GM12878 (cell line): Measurements from ENCODE around the gene ZBTB9. TPM values are rescaled to one million over a fixed set of nuclear protein-coding genes. Genes with fewer than 3 reads are reported as not detected.

Experiments used
- ATAC-seq: fragments of 200-7000 bp; cut with Tn5 transposase; 3 replicates; pipeline ENCODE4 v1.9.1; 2020; ENCODE audit warnings: mild to moderate bottlenecking, moderate library complexity
- BruUV-seq: library from RNA; stranded (reverse); fragments of 400-500 nt; replicated peaks from 2 replicates; lab custom pipeline; 2021; lab: Mats Ljungman, UMichigan
- CTCF ChIA-PET: fragments of 300-600 bp; sonication (Branson Sonifier 250); formaldehyde crosslinking; extraction: SDS; loops from one replicate; lab custom pipeline; 2021; ENCODE audit warnings: inconsistent platforms; lab: Yijun Ruan, JAX
- POLR2A ChIA-PET: fragments of 350-600 bp; formaldehyde crosslinking; extraction: SDS; loops from one replicate; lab custom pipeline; 2021; ENCODE audit warnings: inconsistent platforms; lab: Charles Lee
- RAD21 ChIA-PET: fragments of 300-600 bp; sonication (Branson Sonifier 250); formaldehyde crosslinking; loops from one replicate; lab custom pipeline; 2023; ENCODE audit warnings: antibody characterized with exemption; ENCODE audit not compliant: unreplicated experiment; lab: Charles Lee
- SMC1A ChIA-PET: fragments of 300-600 bp; sonication (Branson Sonifier 250); formaldehyde crosslinking; loops from one replicate; lab custom pipeline; 2023; ENCODE audit not compliant: unreplicated experiment, uncharacterized antibody; lab: Charles Lee
- DNase-seq: peaks from one replicate; pipeline ENCODE4 v3.0.0-alpha.2; 2011; ENCODE audit warnings: low read depth, low spot score
- FAIRE-seq: peaks from 3 replicates; lab custom pipeline; 2011; peaks lifted over from hg19 to GRCh38; lab: Jason Lieb, UNC
- H2AFZ ChIP-seq: 2 replicates; pipeline ENCODE4 v1.6.0; 2011; ENCODE audit warnings: low read depth, low read length, control low read depth; ENCODE audit not compliant: control insufficient read depth
- H3K27ac ChIP-seq: 2 replicates; pipeline ENCODE4 v1.5.1; 2011; ENCODE audit warnings: control low read depth; ENCODE audit not compliant: control insufficient read depth, insufficient read depth
- H3K27me3 ChIP-seq, 2 experiments: replicated peaks in 1 of 2; 2 replicates each; pipeline versions ENCODE4 v1.6.0 to v1.6.1; 2011; ENCODE audit warnings: low read length in 1 of 2; ENCODE audit not compliant: control insufficient read depth in 2 of 2, insufficient read depth in 2 of 2
- H3K36me3 ChIP-seq, 2 experiments: 2 replicates each; pipeline ENCODE4 v1.5.1; 2011; ENCODE audit warnings: low read length in 1 of 2; ENCODE audit not compliant: control insufficient read depth in 2 of 2, insufficient read depth in 2 of 2
- H3K4me1 ChIP-seq: 2 replicates; pipeline ENCODE4 v1.6.1; 2011; ENCODE audit warnings: mild to moderate bottlenecking, low read length, moderate library complexity, mixed read lengths; ENCODE audit not compliant: control insufficient read depth, insufficient read depth
- H3K4me2 ChIP-seq: 2 replicates; pipeline ENCODE4 v1.6.0; 2011; ENCODE audit warnings: control low read depth; ENCODE audit not compliant: control insufficient read depth, insufficient read depth
- H3K4me3 ChIP-seq: fragments of 200-600 bp; sonication (generic); 2 replicates; pipeline ENCODE4 v1.5.1; 2016
- H3K79me2 ChIP-seq: 2 replicates; pipeline ENCODE4 v1.6.0; 2011; ENCODE audit warnings: low read length; ENCODE audit not compliant: control insufficient read depth, insufficient read depth
- H3K9ac ChIP-seq: 2 replicates; pipeline ENCODE4 v1.8.0; 2011; ENCODE audit warnings: low read length, control low read depth, mixed read lengths; ENCODE audit not compliant: control insufficient read depth, insufficient read depth
- H3K9me3 ChIP-seq: replicated peaks from 3 replicates; pipeline ENCODE4 v1.5.1; 2011; ENCODE audit warnings: mild to moderate bottlenecking, low read length; ENCODE audit not compliant: control insufficient read depth, insufficient read depth
- H4K20me1 ChIP-seq: 2 replicates; pipeline ENCODE4 v1.6.0; 2011; ENCODE audit not compliant: control insufficient read depth, insufficient read depth
- BCL11A ChIP-seq: IDR thresholded peaks from 2 replicates; pipeline ENCODE4 v1.6.1; 2011; ENCODE audit warnings: low read depth, low read length
- BMI1 ChIP-seq: fragments of 450-650 bp; IDR thresholded peaks from 2 replicates; pipeline ENCODE4 v1.6.1; 2016; ENCODE audit warnings: mild to moderate bottlenecking, moderate library complexity, borderline replicate concordance
- FOXM1 ChIP-seq: IDR thresholded peaks from 2 replicates; pipeline ENCODE4 v1.6.1; 2012; ENCODE audit warnings: low read depth, mild to moderate bottlenecking, inconsistent platforms, low read length, moderate library complexity
- GABPA ChIP-seq: IDR thresholded peaks from 2 replicates; pipeline ENCODE4 v1.6.1; 2014; ENCODE audit warnings: antibody characterized with exemption, low read depth, mild to moderate bottlenecking, inconsistent platforms
- MEF2A ChIP-seq: IDR thresholded peaks from 2 replicates; pipeline ENCODE4 v1.6.1; 2011; ENCODE audit warnings: low read depth, mild to moderate bottlenecking, low read length, moderate library complexity; ENCODE audit not compliant: insufficient read depth
- SPI1 ChIP-seq: IDR thresholded peaks from 2 replicates; pipeline ENCODE4 v1.6.1; 2011; ENCODE audit warnings: low read depth, mild to moderate bottlenecking, low read length, moderate library complexity, borderline replicate concordance; ENCODE audit not compliant: insufficient read depth
- TBL1XR1 ChIP-seq: IDR thresholded peaks from 2 replicates; pipeline ENCODE4 v1.6.1; 2012; ENCODE audit warnings: low read depth, low read length, improper control_type of control experiment
- ZBED1 ChIP-seq: IDR thresholded peaks from 2 replicates; pipeline ENCODE4 v1.6.1; 2016; ENCODE audit warnings: borderline replicate concordance
- WGBS: methylation state at CpG from one replicate; pipeline ENCODE4 v1.1.6; 2016; ENCODE audit warnings: low lambda C conversion rate; ENCODE audit not compliant: insufficient replicate concordance, insufficient coverage; ENCODE audit errors: missing lambda C conversion rate; 5-methylcytosine and 5-hydroxymethylcytosine counted together
- in situ Hi-C: fragments of 300-500 bp; cut with MboI; formaldehyde crosslinking; loops from 9 replicates; pipeline ENCODE4 v1.14.3; 2018; ENCODE audit warnings: mixed read lengths
- intact Hi-C: fragments of 100-400 bp; cut with micrococcal nuclease; formaldehyde crosslinking; loops from one replicate; pipeline ENCODE4 v1.14.2; 2022; ENCODE audit not compliant: unreplicated experiment
- polyA plus RNA-seq, 11 experiments: library from polyadenylated mRNA; depleted of rRNA in 4 of 11; unstranded in 6 of 11; stranded (reverse) in 5 of 11; fragments of >200 nt; fragmentation: Nextera tagmentation in 4 of 11; fragmentation: Illumina TruSeq in 1 of 11; extraction: Ambion mirVana in 4 of 11; extraction: Trizol in 1 of 11; gene quantifications; 1 replicate in 1 of 11; 2 replicates in 10 of 11; pipeline versions ENCODE4 v1.2.1 to v1.2.3, GENCODE V29; 2011 to 2016; ENCODE audit warnings: inconsistent platforms in 2 of 11, missing spikeins in 2 of 11, low read depth in 1 of 11
- total RNA-seq, 4 experiments: library from RNA; depleted of rRNA in 3 of 4; stranded (reverse); fragments of >200 nt in 3 of 4; fragmentation: Illumina TruSeq in 1 of 4; extraction: Trizol in 1 of 4; gene quantifications; 2 replicates each; pipeline versions ENCODE4 v1.2.1 to v1.2.3, GENCODE V29; 2013 to 2021
- TF ChIP-seq, protein P1 (sequence below): fragments of 450-650 bp; IDR thresholded peaks from 2 replicates; pipeline ENCODE4 v1.6.1; 2017; ENCODE audit warnings: antibody characterized with exemption, mild to moderate bottlenecking, moderate library complexity
- TF ChIP-seq, protein P2 (sequence below): fragments of 450-650 bp; formaldehyde crosslinking; IDR thresholded peaks from 2 replicates; pipeline ENCODE4 v1.4.0; 2020; ENCODE audit warnings: mild to moderate bottlenecking, moderate library complexity
- TF ChIP-seq, protein P3 (sequence below): IDR thresholded peaks from 2 replicates; pipeline ENCODE4 v1.6.1; 2012; ENCODE audit warnings: low read length, inconsistent platforms

ZBTB9 gene
- total and polyA plus RNA-seq, 10 of the 15 experiments (the other 5 are each of a cell fraction or from before 2014, with no cell fraction given) = 1.5 to 12.7 (median 6.9) TPM

DNA sequence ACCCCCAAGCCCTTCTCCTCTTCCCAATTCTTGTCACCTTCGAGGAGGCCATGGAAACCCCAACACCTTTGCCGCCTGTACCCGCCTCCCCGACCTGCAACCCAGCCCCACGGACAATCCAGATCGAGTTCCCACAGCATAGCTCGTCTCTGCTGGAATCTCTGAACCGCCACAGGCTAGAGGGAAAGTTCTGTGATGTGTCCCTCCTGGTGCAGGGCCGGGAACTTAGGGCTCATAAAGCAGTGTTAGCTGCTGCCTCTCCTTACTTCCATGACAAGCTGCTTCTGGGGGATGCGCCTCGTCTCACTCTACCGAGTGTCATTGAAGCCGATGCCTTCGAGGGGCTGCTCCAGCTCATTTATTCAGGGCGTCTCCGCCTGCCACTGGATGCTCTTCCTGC is 675 bp downstream of the ZBTB9 start:
- DNase-seq = no peak
- peak overlapping the region; percentile 86 for H2AFZ ChIP-seq
- no peak for TF ChIP-seq ZBED1
- no peak for TF ChIP-seq TBL1XR1
- TF ChIP-seq, protein P1, sequence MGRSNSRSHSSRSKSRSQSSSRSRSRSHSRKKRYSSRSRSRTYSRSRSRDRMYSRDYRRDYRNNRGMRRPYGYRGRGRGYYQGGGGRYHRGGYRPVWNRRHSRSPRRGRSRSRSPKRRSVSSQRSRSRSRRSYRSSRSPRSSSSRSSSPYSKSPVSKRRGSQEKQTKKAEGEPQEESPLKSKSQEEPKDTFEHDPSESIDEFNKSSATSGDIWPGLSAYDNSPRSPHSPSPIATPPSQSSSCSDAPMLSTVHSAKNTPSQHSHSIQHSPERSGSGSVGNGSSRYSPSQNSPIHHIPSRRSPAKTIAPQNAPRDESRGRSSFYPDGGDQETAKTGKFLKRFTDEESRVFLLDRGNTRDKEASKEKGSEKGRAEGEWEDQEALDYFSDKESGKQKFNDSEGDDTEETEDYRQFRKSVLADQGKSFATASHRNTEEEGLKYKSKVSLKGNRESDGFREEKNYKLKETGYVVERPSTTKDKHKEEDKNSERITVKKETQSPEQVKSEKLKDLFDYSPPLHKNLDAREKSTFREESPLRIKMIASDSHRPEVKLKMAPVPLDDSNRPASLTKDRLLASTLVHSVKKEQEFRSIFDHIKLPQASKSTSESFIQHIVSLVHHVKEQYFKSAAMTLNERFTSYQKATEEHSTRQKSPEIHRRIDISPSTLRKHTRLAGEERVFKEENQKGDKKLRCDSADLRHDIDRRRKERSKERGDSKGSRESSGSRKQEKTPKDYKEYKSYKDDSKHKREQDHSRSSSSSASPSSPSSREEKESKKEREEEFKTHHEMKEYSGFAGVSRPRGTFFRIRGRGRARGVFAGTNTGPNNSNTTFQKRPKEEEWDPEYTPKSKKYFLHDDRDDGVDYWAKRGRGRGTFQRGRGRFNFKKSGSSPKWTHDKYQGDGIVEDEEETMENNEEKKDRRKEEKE = no peak
- TF ChIP-seq GABPA = no peak
- no peak for TF ChIP-seq MEF2A
- TF ChIP-seq SPI1 = no peak
- no peak for TF ChIP-seq BMI1
- TF ChIP-seq FOXM1 = no peak
- TF ChIP-seq BCL11A = no peak
- TF ChIP-seq, protein P2, sequence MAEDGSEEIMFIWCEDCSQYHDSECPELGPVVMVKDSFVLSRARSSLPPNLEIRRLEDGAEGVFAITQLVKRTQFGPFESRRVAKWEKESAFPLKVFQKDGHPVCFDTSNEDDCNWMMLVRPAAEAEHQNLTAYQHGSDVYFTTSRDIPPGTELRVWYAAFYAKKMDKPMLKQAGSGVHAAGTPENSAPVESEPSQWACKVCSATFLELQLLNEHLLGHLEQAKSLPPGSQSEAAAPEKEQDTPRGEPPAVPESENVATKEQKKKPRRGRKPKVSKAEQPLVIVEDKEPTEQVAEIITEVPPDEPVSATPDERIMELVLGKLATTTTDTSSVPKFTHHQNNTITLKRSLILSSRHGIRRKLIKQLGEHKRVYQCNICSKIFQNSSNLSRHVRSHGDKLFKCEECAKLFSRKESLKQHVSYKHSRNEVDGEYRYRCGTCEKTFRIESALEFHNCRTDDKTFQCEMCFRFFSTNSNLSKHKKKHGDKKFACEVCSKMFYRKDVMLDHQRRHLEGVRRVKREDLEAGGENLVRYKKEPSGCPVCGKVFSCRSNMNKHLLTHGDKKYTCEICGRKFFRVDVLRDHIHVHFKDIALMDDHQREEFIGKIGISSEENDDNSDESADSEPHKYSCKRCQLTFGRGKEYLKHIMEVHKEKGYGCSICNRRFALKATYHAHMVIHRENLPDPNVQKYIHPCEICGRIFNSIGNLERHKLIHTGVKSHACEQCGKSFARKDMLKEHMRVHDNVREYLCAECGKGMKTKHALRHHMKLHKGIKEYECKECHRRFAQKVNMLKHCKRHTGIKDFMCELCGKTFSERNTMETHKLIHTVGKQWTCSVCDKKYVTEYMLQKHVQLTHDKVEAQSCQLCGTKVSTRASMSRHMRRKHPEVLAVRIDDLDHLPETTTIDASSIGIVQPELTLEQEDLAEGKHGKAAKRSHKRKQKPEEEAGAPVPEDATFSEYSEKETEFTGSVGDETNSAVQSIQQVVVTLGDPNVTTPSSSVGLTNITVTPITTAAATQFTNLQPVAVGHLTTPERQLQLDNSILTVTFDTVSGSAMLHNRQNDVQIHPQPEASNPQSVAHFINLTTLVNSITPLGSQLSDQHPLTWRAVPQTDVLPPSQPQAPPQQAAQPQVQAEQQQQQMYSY (CRISPR knock-in tag) = no peak
- TF ChIP-seq, protein P3, sequence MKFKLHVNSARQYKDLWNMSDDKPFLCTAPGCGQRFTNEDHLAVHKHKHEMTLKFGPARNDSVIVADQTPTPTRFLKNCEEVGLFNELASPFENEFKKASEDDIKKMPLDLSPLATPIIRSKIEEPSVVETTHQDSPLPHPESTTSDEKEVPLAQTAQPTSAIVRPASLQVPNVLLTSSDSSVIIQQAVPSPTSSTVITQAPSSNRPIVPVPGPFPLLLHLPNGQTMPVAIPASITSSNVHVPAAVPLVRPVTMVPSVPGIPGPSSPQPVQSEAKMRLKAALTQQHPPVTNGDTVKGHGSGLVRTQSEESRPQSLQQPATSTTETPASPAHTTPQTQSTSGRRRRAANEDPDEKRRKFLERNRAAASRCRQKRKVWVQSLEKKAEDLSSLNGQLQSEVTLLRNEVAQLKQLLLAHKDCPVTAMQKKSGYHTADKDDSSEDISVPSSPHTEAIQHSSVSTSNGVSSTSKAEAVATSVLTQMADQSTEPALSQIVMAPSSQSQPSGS = no peak
- TF ChIP-seq, all 136 proteins: peak for 0
- Histone ChIP-seq H3K79me2 (peaks cover 17% of the 10 kb centered on the region), H3K27me3 (no peaks in the 10 kb centered on the region), H3K9me3 (no peaks in the 10 kb centered on the region), H4K20me1 (no peaks in the 10 kb centered on the region), H3K36me3 (no peaks in the 10 kb centered on the region; a peak in 1 of 4 replicates), H3K4me3 (peak overlapping the region; percentile 86), H3K4me1 (peaks cover 3% of the 10 kb centered on the region; the same call in 1 of the 2 replicates), H3K4me2 (peak overlapping the region; percentile 89), H3K27ac (peak overlapping the region; percentile 54), H3K9ac (peak overlapping the region; percentile 96)
- CTCF ChIA-PET = interaction anchor here (0.6 to 1.6 kb wide), 5 partner anchors 9 to 199 kb away, joined by 3 to 4 read pairs (median 4); no protein-coding TSS in a partner anchor
- 77% methylated on average over 16 of the region's 16 CpGs for WGBS
- RAD21 ChIA-PET = interaction anchor here (0.8 to 2.2 kb wide), 8 partner anchors 9 to 125 kb away, joined by 3 to 15 read pairs (median 4); partner anchors contain the start of gene BAK1
- POLR2A ChIA-PET = interaction anchor here (0.5 to 2.0 kb wide), 8 partner anchors 9 to 116 kb away, joined by 3 to 8 read pairs (median 6); no protein-coding TSS in a partner anchor
- no peak for FAIRE-seq
- in situ Hi-C loops = no loop called here
- intact Hi-C loops = no loop called here
- SMC1A ChIA-PET = interaction anchor here (1.1 to 1.3 kb wide), 2 partner anchors 9 to 116 kb away, joined by 3 to 6 read pairs; no protein-coding TSS in a partner anchor
- ATAC-seq = no peak
- no TSS peak for BruUV-seq
